ENCODE data around the gene CD3D.
A peak's percentile ranks its signal among the peaks of the same experiment; 100 is the strongest.

CD3D gene

GRCh38 chr11:118349475-118349874 is 7.0 kb upstream of the CD3D start:
- Histone ChIP-seq H3K9me3 (ENCODE audit: insufficient read depth, low read depth, low read length) (no peaks in the 10 kb centered on the region), H3K36me3 (ENCODE audit: insufficient read depth, low read length) (peaks cover 39% of the 10 kb centered on the region), H3K4me2 (ENCODE audit: low read depth, low read length, poor library complexity, severe bottlenecking) (peak overlapping the region; percentile 91), H3F3A (ENCODE audit: low read depth) (peaks cover 5% of the 10 kb centered on the region; the same call in 1 of the 2 replicates), H3K27me3 (ENCODE audit: insufficient read depth, low read length, poor library complexity, severe bottlenecking) (no peaks in the 10 kb centered on the region), H3K79me2 (ENCODE audit: insufficient read depth, low read length) (peaks cover 60% of the 10 kb centered on the region), H4K20me1 (ENCODE audit: insufficient read depth, low read length, poor library complexity, severe bottlenecking) (peaks cover 14% of the 10 kb centered on the region), H3K4me3 (ENCODE audit: low read length, poor library complexity, severe bottlenecking) (no peak overlapping the region), H3K9me2 (replicated peaks; ENCODE audit: low read depth, low read length) (no peaks in the 10 kb centered on the region), H3K9ac (ENCODE audit: low read depth, low read length, poor library complexity, severe bottlenecking) (no peak overlapping the region), H2AFZ (ENCODE audit: low read length) (no peak overlapping the region), H3K4me1 (ENCODE audit: insufficient read depth, low read length, poor library complexity, severe bottlenecking) (peaks cover 46% of the 10 kb centered on the region)
- TF ChIP-seq EZH2phosphoT487 (IDR thresholded peaks at IDR 0.05; ENCODE audit: borderline replicate concordance) (no peak), CTCF (conservative IDR thresholded peaks at IDR 0.05; ENCODE audit: low read length) (no peak)

- Histone ChIP-seq H3F3A (ENCODE audit: low read depth) (peaks cover 7% of the 10 kb centered on the region; the same call in 1 of the 2 replicates), H3K4me1 (ENCODE audit: insufficient read depth, low read length, poor library complexity, severe bottlenecking) (peaks cover 80% of the 10 kb centered on the region), H3K9me3 (ENCODE audit: insufficient read depth, low read depth, low read length) (no peaks in the 10 kb centered on the region), H2AFZ (ENCODE audit: low read length) (peak within 1 kb of the TSS; percentile 11; the same call in 1 of the 2 replicates), H3K9ac (ENCODE audit: low read depth, low read length, poor library complexity, severe bottlenecking) (peak within 1 kb of the TSS; percentile 96), H3K4me2 (ENCODE audit: low read depth, low read length, poor library complexity, severe bottlenecking) (peak within 1 kb of the TSS; percentile 91), H3K9me2 (replicated peaks; ENCODE audit: low read depth, low read length) (no peaks in the 10 kb centered on the region), H3K27me3 (ENCODE audit: insufficient read depth, low read length, poor library complexity, severe bottlenecking) (no peaks in the 10 kb centered on the region), H3K4me3 (ENCODE audit: low read length, poor library complexity, severe bottlenecking) (peak within 1 kb of the TSS; percentile 88), H3K79me2 (ENCODE audit: insufficient read depth, low read length) (peaks cover 100% of the 10 kb centered on the region), H4K20me1 (ENCODE audit: insufficient read depth, low read length, poor library complexity, severe bottlenecking) (peaks cover 19% of the 10 kb centered on the region), H3K36me3 (ENCODE audit: insufficient read depth, low read length) (peaks cover 13% of the 10 kb centered on the region)
- TF ChIP-seq EZH2phosphoT487 (IDR thresholded peaks at IDR 0.05; ENCODE audit: borderline replicate concordance), result no peak
- no peak for TF ChIP-seq CTCF (conservative IDR thresholded peaks at IDR 0.05; ENCODE audit: low read length)
These were observed 1.5 kb upstream of the CD3D start, which contains the start of gene CD3G for GRCh38 chr11:118343981-118344515. Gene CD3G (plus strand): TSS chr11:118344344. CDS start chr11:118344424, 80 bp downstream.

- Histone ChIP-seq H3K9me2 (replicated peaks; ENCODE audit: low read depth, low read length) (no peaks in the 10 kb centered on the region), H4K20me1 (ENCODE audit: insufficient read depth, low read length, poor library complexity, severe bottlenecking) (peaks cover 22% of the 10 kb centered on the region), H3K4me3 (ENCODE audit: low read length, poor library complexity, severe bottlenecking) (peak overlapping the region; percentile 88), H3K36me3 (ENCODE audit: insufficient read depth, low read length) (peaks cover 11% of the 10 kb centered on the region; the same call in 1 of the 2 replicates), H3K79me2 (ENCODE audit: insufficient read depth, low read length) (peaks cover 100% of the 10 kb centered on the region), H3K9ac (ENCODE audit: low read depth, low read length, poor library complexity, severe bottlenecking) (peak overlapping the region; percentile 96), H3K4me1 (ENCODE audit: insufficient read depth, low read length, poor library complexity, severe bottlenecking) (peaks cover 80% of the 10 kb centered on the region), H3F3A (ENCODE audit: low read depth) (peaks cover 9% of the 10 kb centered on the region; the same call in 1 of the 2 replicates), H3K4me2 (ENCODE audit: low read depth, low read length, poor library complexity, severe bottlenecking) (peak overlapping the region; percentile 91), H2AFZ (ENCODE audit: low read length) (no peak overlapping the region), H3K9me3 (ENCODE audit: insufficient read depth, low read depth, low read length) (no peaks in the 10 kb centered on the region), H3K27me3 (ENCODE audit: insufficient read depth, low read length, poor library complexity, severe bottlenecking) (no peaks in the 10 kb centered on the region)
- TF ChIP-seq EZH2phosphoT487 (IDR thresholded peaks at IDR 0.05; ENCODE audit: borderline replicate concordance), result no peak
These were observed 743 bp upstream of the CD3D start for GRCh38 chr11:118343248-118343647.

Data from Loucy (cell line).